Activated B cell treated with CpG ODN at 0.5 μM for 24 hours (primary cell): ENCODE measurements around the gene IQGAP3. TPM values are rescaled to one million over a fixed set of nuclear protein-coding genes. Genes with fewer than 3 reads are reported as not detected.

Experiments used
- ATAC-seq: fragments of 200-7000 bp; cut with Tn5 transposase; one replicate; pipeline ENCODE4 v1.10.0; 2021; ENCODE audit warnings: low read depth, mild to moderate bottlenecking, moderate library complexity
- CTCF ChIA-PET: fragments of 350-600 bp; sonication (Branson Sonifier 250); formaldehyde crosslinking; loops from one replicate; lab custom pipeline; 2021; ENCODE audit warnings: antibody characterized with exemption; lab: Charles Lee
- POLR2A ChIA-PET: fragments of 350-600 bp; sonication (Branson Sonifier 250); formaldehyde crosslinking; loops from one replicate; lab custom pipeline; 2021; ENCODE audit warnings: antibody characterized with exemption; lab: Charles Lee
- DNase-seq: peaks from one replicate; pipeline ENCODE4 v3.0.0; 2022
- H3K27ac Mint-ChIP-seq: one replicate; pipeline ENCODE4 v1.8.0; 2020; ENCODE audit warnings: mixed read lengths
- H3K27me3 Mint-ChIP-seq: one replicate; pipeline ENCODE4 v1.8.0; 2021; ENCODE audit warnings: mixed read lengths
- H3K36me3 Mint-ChIP-seq: one replicate; pipeline ENCODE4 v1.8.0; 2021; ENCODE audit warnings: low read depth, mixed read lengths
- H3K4me1 Mint-ChIP-seq: one replicate; pipeline ENCODE4 v1.8.0; 2021; ENCODE audit warnings: mixed read lengths
- H3K4me3 Mint-ChIP-seq: one replicate; pipeline ENCODE4 v1.8.0; 2020; ENCODE audit warnings: mild to moderate bottlenecking, mixed read lengths
- H3K9me3 Mint-ChIP-seq: one replicate; pipeline ENCODE4 v1.8.0; 2020; ENCODE audit warnings: mixed read lengths
- CTCF ChIP-seq: fragments of 200-600 bp; IDR thresholded peaks from one replicate; pipeline ENCODE4 v1.8.0; 2022; ENCODE audit warnings: antibody characterized with exemption, mild to moderate bottlenecking
- intact Hi-C: fragments of 100-400 bp; cut with micrococcal nuclease; formaldehyde crosslinking; loops from one replicate; pipeline ENCODE4 v1.15.1; 2024
- total RNA-seq: library from RNA; stranded (reverse); gene quantifications from 2 replicates; pipeline ENCODE4 v1.2.3, GENCODE V29; 2022

IQGAP3 gene
- total RNA-seq, 1 donor from 2014 or later = 0.29 TPM

DNA sequence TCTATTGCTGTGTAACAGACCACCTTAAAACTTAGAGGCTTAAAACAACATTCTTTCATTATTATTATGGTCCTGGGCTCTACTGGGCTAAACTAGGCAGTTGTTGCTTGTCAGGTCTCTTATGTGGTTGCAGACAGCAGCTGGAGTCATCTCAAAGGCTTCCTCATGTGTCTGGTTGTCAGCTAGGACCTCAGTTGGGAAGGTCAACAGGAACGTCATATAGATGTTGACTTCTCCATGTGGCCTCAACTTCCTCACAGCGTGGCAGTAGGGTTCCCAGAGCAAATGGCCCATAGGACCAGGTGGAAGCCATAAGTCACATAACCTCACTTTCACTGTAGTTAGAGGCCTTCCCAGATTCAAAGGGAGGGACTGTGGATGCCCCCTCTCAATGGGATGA, 56.4 kb downstream of the IQGAP3 start:
- intact Hi-C loops = no loop called here
- CTCF ChIA-PET = interaction anchor here (1.0 kb wide), 1 partner anchor 15 kb away, joined by 4 read pairs; no protein-coding TSS in a partner anchor
- no peak for TF ChIP-seq CTCF
- no peak overlapping the region for H3K4me3 Mint-ChIP-seq
- DNase-seq (no peak), ATAC-seq (no peak)
- H3K9me3 Mint-ChIP-seq = no peaks in the 10 kb centered on the region
- H3K27ac Mint-ChIP-seq = no peak overlapping the region
- H3K4me1 Mint-ChIP-seq = peaks cover 3% of the 10 kb centered on the region
- no peaks in the 10 kb centered on the region for H3K27me3 Mint-ChIP-seq
- no peaks in the 10 kb centered on the region for H3K36me3 Mint-ChIP-seq
- POLR2A ChIA-PET = interaction anchor here (0.7 to 2.2 kb wide), 3 partner anchors 11 to 17 kb away, joined by 3 to 7 read pairs (median 5); partner anchors contain the start of gene MEF2D

GRCh38 chr1:156513185-156513584, 59.2 kb downstream of the IQGAP3 start:
- intact Hi-C loops = no loop called here
- no peak for ATAC-seq
- DNase-seq = no peak
- no peak overlapping the region for H3K4me3 Mint-ChIP-seq
- ChIA-PET POLR2A (interaction anchor here (1.1 kb wide), 1 partner anchor 12 kb away, joined by 4 read pairs; the partner anchor contains the start of gene MEF2D), CTCF (interaction anchor here (1.1 kb wide), 1 partner anchor 32 kb away, joined by 4 read pairs; no protein-coding TSS in a partner anchor)
- no peaks in the 10 kb centered on the region for H3K36me3 Mint-ChIP-seq
- H3K9me3 Mint-ChIP-seq = no peaks in the 10 kb centered on the region
- TF ChIP-seq CTCF = no peak
- peaks cover 13% of the 10 kb centered on the region for H3K4me1 Mint-ChIP-seq
- H3K27ac Mint-ChIP-seq = no peak overlapping the region
- no peaks in the 10 kb centered on the region for H3K27me3 Mint-ChIP-seq

GRCh38 chr1:156511644-156512043, 60.7 kb downstream of the IQGAP3 start:
- CTCF ChIA-PET = no interaction called here
- Mint-ChIP-seq H3K27me3 (no peaks in the 10 kb centered on the region), H3K27ac (no peak overlapping the region), H3K9me3 (no peaks in the 10 kb centered on the region), H3K36me3 (no peaks in the 10 kb centered on the region), H3K4me1 (peaks cover 23% of the 10 kb centered on the region), H3K4me3 (no peak overlapping the region)
- ATAC-seq (no peak), DNase-seq (no peak)
- POLR2A ChIA-PET = no interaction called here
- no peak for TF ChIP-seq CTCF
- intact Hi-C loops = loop anchor here (2.0 kb wide), 1 partner anchor 13 kb away; no protein-coding TSS in a partner anchor

GRCh38 chr1:156510709-156511108, 61.7 kb downstream of the IQGAP3 start:
- ChIA-PET POLR2A (interaction anchor here (0.8 kb wide), 1 partner anchor 10 kb away, joined by 6 read pairs; the partner anchor contains the start of gene MEF2D), CTCF (no interaction called here)
- H3K36me3 Mint-ChIP-seq = no peaks in the 10 kb centered on the region

More at GRCh38 chr1:156510709-156511108, 61.7 kb downstream of the IQGAP3 start:
- Mint-ChIP-seq H3K27me3 (no peaks in the 10 kb centered on the region), H3K27ac (no peak overlapping the region), H3K4me1 (peaks cover 32% of the 10 kb centered on the region), H3K4me3 (no peak overlapping the region), H3K9me3 (no peaks in the 10 kb centered on the region)
- ATAC-seq = no peak
- no peak for DNase-seq
- TF ChIP-seq CTCF = no peak
- intact Hi-C loops = loop anchor here (2.0 kb wide), 1 partner anchor 14 kb away; no protein-coding TSS in a partner anchor
